Keratinocyte (primary cell): Measurements from ENCODE around the gene TXNRD2. TPM values are rescaled to one million over a fixed set of nuclear protein-coding genes. Genes with fewer than 3 reads are reported as not detected.
"Not testable (repeated sequence)": the region's sequence is repeated elsewhere in the genome, so short reads cannot be mapped to it uniquely, and the experiment has no call there.

Source experiments
- DNase-seq: peaks from one replicate; pipeline ENCODE4 v3.0.0-alpha.2; 2011; ENCODE audit warnings: low read depth, missing footprints, low spot score
- FAIRE-seq: peaks from 2 replicates; lab custom pipeline; 2011; peaks lifted over from hg19 to GRCh38; lab: Jason Lieb, UNC
- H2AFZ ChIP-seq: 2 replicates; pipeline ENCODE4 v1.6.0; 2012; ENCODE audit warnings: low read length, control low read depth, inconsistent platforms; ENCODE audit not compliant: control insufficient read depth
- H3K27ac ChIP-seq: 2 replicates; pipeline ENCODE4 v1.5.1; 2011; ENCODE audit warnings: low read length; ENCODE audit not compliant: control insufficient read depth, insufficient read depth
- H3K27me3 ChIP-seq: 3 replicates; pipeline ENCODE4 v1.6.0; 2011; ENCODE audit warnings: low read length; ENCODE audit not compliant: control insufficient read depth, insufficient read depth; ENCODE audit errors: extremely low read depth
- H3K36me3 ChIP-seq, 2 experiments: 2 replicates in 1 of 2; 3 replicates in 1 of 2; pipeline ENCODE4 v1.5.1; 2011; ENCODE audit warnings: low read length in 2 of 2, mild to moderate bottlenecking in 1 of 2; ENCODE audit not compliant: control insufficient read depth in 2 of 2, insufficient read depth in 2 of 2; ENCODE audit errors: extremely low read depth in 1 of 2
- H3K4me1 ChIP-seq: 3 replicates; pipeline ENCODE4 v1.5.1; 2011; ENCODE audit warnings: low read length; ENCODE audit not compliant: control insufficient read depth, insufficient read depth; ENCODE audit errors: extremely low read depth
- H3K4me2 ChIP-seq: 3 replicates; pipeline ENCODE4 v1.6.0; 2011; ENCODE audit warnings: low read depth, low read length; ENCODE audit not compliant: control insufficient read depth, insufficient read depth; ENCODE audit errors: extremely low read depth
- H3K4me3 ChIP-seq, 3 experiments: fragments of 200-600 bp in 1 of 3; sonication (generic) in 1 of 3; 2 replicates in 2 of 3; 3 replicates in 1 of 3; pipeline ENCODE4 v1.5.1; 2011 to 2016; ENCODE audit warnings: low read length in 3 of 3, mild to moderate bottlenecking in 3 of 3, control low read depth in 2 of 3, inconsistent platforms in 1 of 3, low read depth in 1 of 3, mixed read lengths in 1 of 3, mixed run types in 1 of 3, moderate library complexity in 1 of 3; ENCODE audit not compliant: control insufficient read depth in 2 of 3, insufficient read depth in 2 of 3; ENCODE audit errors: extremely low read depth in 1 of 3
- H3K79me2 ChIP-seq: 2 replicates; pipeline ENCODE4 v1.6.0; 2012; ENCODE audit warnings: low read length; ENCODE audit not compliant: control insufficient read depth, insufficient read depth
- H3K9ac ChIP-seq: 3 replicates; pipeline ENCODE4 v1.6.0; 2011; ENCODE audit warnings: low read length; ENCODE audit not compliant: control insufficient read depth, insufficient read depth; ENCODE audit errors: extremely low read depth
- H3K9me1 ChIP-seq: 3 replicates; pipeline ENCODE4 v1.6.0; 2011; ENCODE audit warnings: low read length; ENCODE audit not compliant: control insufficient read depth, insufficient read depth; ENCODE audit errors: extremely low read depth
- H3K9me3 ChIP-seq: 2 replicates; pipeline ENCODE4 v1.5.1; 2012; ENCODE audit warnings: low read depth, low read length; ENCODE audit not compliant: control insufficient read depth
- H4K20me1 ChIP-seq: 3 replicates; pipeline ENCODE4 v1.6.0; 2011; ENCODE audit warnings: low read length; ENCODE audit not compliant: control insufficient read depth, insufficient read depth; ENCODE audit errors: extremely low read depth
- CTCF ChIP-seq, 3 experiments: IDR thresholded peaks in 1 of 3; conservative IDR thresholded peaks in 1 of 3; optimal IDR thresholded peaks in 1 of 3; 2 replicates in 2 of 3; 3 replicates in 1 of 3; pipeline versions ENCODE3 to v1.5.1; 2011; ENCODE audit warnings: low read length in 3 of 3, mild to moderate bottlenecking in 3 of 3, moderate library complexity in 2 of 3, control low read depth in 1 of 3, inconsistent platforms in 1 of 3; ENCODE audit not compliant: insufficient read depth in 2 of 3; ENCODE audit errors: extremely low read depth in 1 of 3
- EZH2 ChIP-seq: IDR thresholded peaks from one replicate; pipeline ENCODE4 v1.6.1; 2012; ENCODE audit warnings: inconsistent platforms, mild to moderate bottlenecking, low read length, moderate library complexity
- dilution Hi-C: fragments of 300-500 bp; cut with MboI; formaldehyde crosslinking; loops from one replicate; pipeline ENCODE4 v1.7.0; 2020; ENCODE audit warnings: low sequenced_read_pairs; ENCODE audit not compliant: extremely low pct_ligation_motif_present
- polyA plus RNA-seq, 5 experiments: library from polyadenylated mRNA; depleted of rRNA in 3 of 5; stranded (reverse) in 3 of 5; stranded (forward) in 1 of 5; unstranded in 1 of 5; fragments of >200 nt; gene quantifications; 1 replicate in 1 of 5; 2 replicates in 3 of 5; 3 replicates in 1 of 5; pipeline versions ENCODE4 v1.2.1 to v1.2.3, GENCODE V29; 2011 to 2012; ENCODE audit warnings: missing spikeins in 2 of 5, low read depth in 1 of 5, low replicate concordance in 1 of 5

The TXNRD2 gene
- polyA plus RNA-seq, 1 donor (not counting 4 experiments of a cell fraction or from before 2014, with no cell fraction given), result 16.0 TPM

GRCh38 chr22:19834599-19834998 lies 107.0 kb downstream of the TXNRD2 start:
- Histone ChIP-seq H3K36me3 (no peaks in the 10 kb centered on the region), H3K9me3 (no peaks in the 10 kb centered on the region), H3K9me1 (no peaks in the 10 kb centered on the region), H3K4me3 (no peak overlapping the region), H3K79me2 (no peaks in the 10 kb centered on the region), H3K4me1 (peaks cover 5% of the 10 kb centered on the region), H2AFZ (no peak overlapping the region), H3K27me3 (no peaks in the 10 kb centered on the region), H4K20me1 (no peaks in the 10 kb centered on the region), H3K4me2 (no peak overlapping the region), H3K27ac (no peak overlapping the region), H3K9ac (no peak overlapping the region)
- FAIRE-seq, result no peak
- TF ChIP-seq EZH2 (no peak), CTCF (optimal IDR thresholded peaks at IDR 0.05 in 1 of 3, IDR thresholded peaks at IDR 0.05 in 1 of 3, conservative IDR thresholded peaks at IDR 0.05 in 1 of 3; ENCODE audit: extremely low read depth in 1 of 3, insufficient read depth in 2 of 3, low read length in 3 of 3) (no peak)
- DNase-seq, result no peak
- dilution Hi-C loops, result no loop called here

GRCh38 chr22:19833327-19833726 lies 108.3 kb downstream of the TXNRD2 start:
- not testable (repeated sequence) for H3K79me2 ChIP-seq, H3K4me1 ChIP-seq, H3K4me2 ChIP-seq

GRCh38 chr22:19832476-19833108 lies 109.0 kb downstream of the TXNRD2 start:
- Histone ChIP-seq H3K4me2 (no peak overlapping the region), H3K36me3 (no peaks in the 10 kb centered on the region), H3K9me1 (no peaks in the 10 kb centered on the region), H3K27me3 (no peaks in the 10 kb centered on the region), H4K20me1 (no peaks in the 10 kb centered on the region), H3K9me3 (no peaks in the 10 kb centered on the region), H2AFZ (peak overlapping the region; percentile 7), H3K9ac (no peak overlapping the region), H3K4me1 (peaks cover 5% of the 10 kb centered on the region), H3K27ac (no peak overlapping the region), H3K4me3 (no peak overlapping the region), H3K79me2 (no peaks in the 10 kb centered on the region)
- DNase-seq, result no peak
- TF ChIP-seq EZH2 (no peak), CTCF (optimal IDR thresholded peaks at IDR 0.05 in 1 of 3, IDR thresholded peaks at IDR 0.05 in 1 of 3, conservative IDR thresholded peaks at IDR 0.05 in 1 of 3; ENCODE audit: extremely low read depth in 1 of 3, insufficient read depth in 2 of 3, low read length in 3 of 3) (peak in 1 of 3 experiments; percentile 4)
- no peak for FAIRE-seq
- dilution Hi-C loops, result no loop called here

More at GRCh38 chr22:19833327-19833726, 108.3 kb downstream of the TXNRD2 start:
- H3K9me3 ChIP-seq, H3K9me1 ChIP-seq, H3K36me3 ChIP-seq, H4K20me1 ChIP-seq, DNase-seq, H2AFZ ChIP-seq, dilution Hi-C loops, H3K4me3 ChIP-seq, H3K9ac ChIP-seq, FAIRE-seq, H3K27me3 ChIP-seq, H3K27ac ChIP-seq: not testable (repeated sequence)

GRCh38 chr22:19831979-19832378 lies 109.6 kb downstream of the TXNRD2 start:
- FAIRE-seq, DNase-seq, dilution Hi-C loops, H3K9me3 ChIP-seq, H3K4me3 ChIP-seq, H3K9me1 ChIP-seq, H3K79me2 ChIP-seq, H2AFZ ChIP-seq, H4K20me1 ChIP-seq, H3K27ac ChIP-seq, H3K27me3 ChIP-seq, H3K4me2 ChIP-seq, H3K4me1 ChIP-seq, H3K36me3 ChIP-seq, H3K9ac ChIP-seq: not testable (repeated sequence)
